Esophagus squamous epithelium (tissue), 4 donors: ENCODE data around the gene ZNF282.

Experiments
- POLR2A ChIP-seq, 4 donors: fragments of 450-650 bp; IDR thresholded peaks; one replicate each; pipeline ENCODE4 v1.6.1; 2017; ENCODE audit warnings: antibody characterized with exemption in 4 of 4, mild to moderate bottlenecking in 4 of 4, moderate library complexity in 3 of 4
- TF ChIP-seq, protein P1 (sequence below), 6 experiments: fragments of 450-650 bp in 4 of 6; fragments of 200-600 bp in 2 of 6; sonication (generic) in 2 of 6; IDR thresholded peaks; one replicate each; pipeline ENCODE4 v1.5.1; 2016 to 2019; ENCODE audit warnings: antibody characterized with exemption in 6 of 6, mild to moderate bottlenecking in 4 of 6, moderate library complexity in 4 of 6

DNA sequence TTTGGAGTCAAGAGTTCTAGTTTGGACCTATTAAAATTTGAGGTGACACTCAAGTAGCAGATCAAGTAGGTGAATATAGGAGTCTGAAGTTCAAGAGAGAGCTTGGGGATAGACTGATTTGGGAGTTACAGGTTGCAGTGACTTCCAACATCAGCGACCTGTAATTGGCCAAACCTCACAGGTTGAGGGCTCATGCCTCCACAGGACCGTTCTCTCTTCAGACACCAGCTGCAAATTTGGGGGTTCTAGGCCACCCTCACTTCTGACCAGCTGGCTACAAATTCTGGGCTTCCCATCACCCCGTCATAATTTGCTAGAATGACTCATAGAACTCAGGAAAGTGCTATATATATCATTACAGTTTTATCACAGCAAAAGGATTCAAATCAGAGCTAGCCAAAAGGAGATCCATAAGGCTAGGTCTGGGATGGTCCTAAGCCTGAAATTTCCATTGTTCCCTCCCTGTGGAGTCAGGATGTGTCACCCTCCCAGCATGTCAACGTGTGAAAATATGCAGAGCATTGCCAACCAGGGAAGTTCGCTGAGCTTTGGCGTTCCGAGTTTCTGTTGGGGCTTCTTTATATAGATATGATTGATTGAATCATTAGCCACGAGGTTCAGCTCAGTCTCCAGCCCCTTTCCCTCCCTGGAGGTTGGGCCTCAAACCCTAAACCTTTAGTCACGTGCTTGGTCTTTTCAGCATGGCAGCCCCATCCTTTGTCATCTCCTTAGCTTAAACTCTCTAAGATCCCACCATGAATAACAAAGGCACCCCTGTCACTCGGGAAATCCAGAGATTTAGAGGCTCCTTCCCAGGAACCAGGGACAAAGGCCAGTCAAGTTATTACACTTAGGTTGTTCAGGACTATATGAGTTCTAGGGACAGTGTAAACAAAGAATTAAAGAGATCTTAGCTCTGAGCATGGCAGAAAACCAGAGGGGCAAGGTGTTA is 23.4 kb downstream of the ZNF282 start:
- TF ChIP-seq, protein P1, sequence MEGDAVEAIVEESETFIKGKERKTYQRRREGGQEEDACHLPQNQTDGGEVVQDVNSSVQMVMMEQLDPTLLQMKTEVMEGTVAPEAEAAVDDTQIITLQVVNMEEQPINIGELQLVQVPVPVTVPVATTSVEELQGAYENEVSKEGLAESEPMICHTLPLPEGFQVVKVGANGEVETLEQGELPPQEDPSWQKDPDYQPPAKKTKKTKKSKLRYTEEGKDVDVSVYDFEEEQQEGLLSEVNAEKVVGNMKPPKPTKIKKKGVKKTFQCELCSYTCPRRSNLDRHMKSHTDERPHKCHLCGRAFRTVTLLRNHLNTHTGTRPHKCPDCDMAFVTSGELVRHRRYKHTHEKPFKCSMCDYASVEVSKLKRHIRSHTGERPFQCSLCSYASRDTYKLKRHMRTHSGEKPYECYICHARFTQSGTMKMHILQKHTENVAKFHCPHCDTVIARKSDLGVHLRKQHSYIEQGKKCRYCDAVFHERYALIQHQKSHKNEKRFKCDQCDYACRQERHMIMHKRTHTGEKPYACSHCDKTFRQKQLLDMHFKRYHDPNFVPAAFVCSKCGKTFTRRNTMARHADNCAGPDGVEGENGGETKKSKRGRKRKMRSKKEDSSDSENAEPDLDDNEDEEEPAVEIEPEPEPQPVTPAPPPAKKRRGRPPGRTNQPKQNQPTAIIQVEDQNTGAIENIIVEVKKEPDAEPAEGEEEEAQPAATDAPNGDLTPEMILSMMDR (IDR thresholded peaks at IDR 0.05): no peak
- no peak for TF ChIP-seq POLR2A (IDR thresholded peaks at IDR 0.05)
